Measurements from ENCODE around the gene ATP6V1G2.

ATP6V1G2 gene

DNA sequence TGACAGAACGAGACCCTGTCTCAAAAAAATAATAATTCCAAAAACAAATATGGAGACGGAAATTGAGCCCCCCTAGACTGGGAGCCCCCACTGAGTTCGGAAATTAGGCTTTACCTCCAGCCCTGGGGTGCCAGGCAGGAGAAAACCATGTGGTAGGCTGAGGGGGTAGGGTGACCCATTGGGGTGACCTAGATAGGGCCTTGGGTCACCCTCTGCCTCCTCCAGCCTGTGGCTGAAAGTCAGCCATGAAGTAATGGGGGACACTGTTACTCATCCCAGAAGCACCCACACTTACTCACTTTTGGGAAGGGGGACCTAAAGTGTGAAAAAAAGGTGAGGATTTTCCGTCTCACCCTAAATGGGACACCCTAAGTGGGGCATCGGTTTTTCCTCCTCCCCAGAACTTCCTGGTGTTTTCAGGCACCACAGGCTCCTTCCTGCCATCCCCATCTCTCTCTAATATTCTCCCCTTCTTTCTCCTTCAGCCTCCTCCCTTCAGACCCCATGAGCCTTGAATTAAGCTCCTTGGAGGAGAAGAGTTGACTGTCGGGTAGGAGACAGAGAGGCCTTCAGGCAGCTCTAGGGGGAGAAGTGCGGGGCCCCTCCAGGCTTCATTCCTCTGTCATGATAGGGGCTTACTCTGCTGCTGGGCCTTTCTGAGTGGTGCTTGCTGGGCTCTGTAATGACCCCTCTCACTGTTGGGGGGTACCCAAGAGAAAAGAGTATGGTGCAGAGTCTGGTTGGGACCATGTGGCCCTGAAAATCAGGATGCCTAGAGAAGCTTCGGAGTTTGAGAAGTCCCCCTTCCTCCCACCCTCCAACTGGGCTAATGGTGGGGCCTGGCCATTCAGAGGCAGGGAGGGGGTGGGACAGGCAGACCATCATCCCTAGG, 33.4 kb upstream of the ATP6V1G2 start:
- Mint-ChIP-seq H3K9me3 (no peaks in the 10 kb centered on the region), H3K27me3 (ENCODE audit: low read depth) (no peaks in the 10 kb centered on the region), H3K4me1 (ENCODE audit: low read depth) (peaks cover 47% of the 10 kb centered on the region), H3K27ac (peak overlapping the region; percentile 99), H3K4me3 (peak overlapping the region; percentile 100), H3K36me3 (ENCODE audit: low read depth) (peaks cover 72% of the 10 kb centered on the region)

DNA sequence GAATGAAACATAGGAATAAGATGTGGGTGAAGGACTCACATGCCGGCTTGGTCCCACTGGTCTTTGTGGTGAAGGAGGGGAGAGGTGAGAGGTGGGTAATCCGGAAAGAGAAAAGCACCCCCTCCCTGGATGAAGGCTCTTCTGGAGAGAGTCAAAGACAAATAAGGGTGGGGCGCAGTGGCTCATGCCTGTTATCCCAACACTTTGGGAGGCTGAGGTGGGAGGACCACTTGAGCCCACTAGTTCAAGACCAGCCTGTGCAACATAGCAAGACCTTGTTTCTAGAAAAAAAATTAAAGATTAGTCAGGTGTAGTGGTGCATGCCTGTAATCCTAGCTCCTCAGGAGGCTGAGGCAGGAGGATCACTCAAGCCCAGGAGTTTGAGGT, 32.7 kb upstream of the ATP6V1G2 start:
- no peaks in the 10 kb centered on the region for H3K27me3 Mint-ChIP-seq (ENCODE audit: low read depth)
- H3K4me3 Mint-ChIP-seq, result peak overlapping the region; percentile 100
- no peaks in the 10 kb centered on the region for H3K9me3 Mint-ChIP-seq
- peaks cover 72% of the 10 kb centered on the region for H3K36me3 Mint-ChIP-seq (ENCODE audit: low read depth)
- H3K27ac Mint-ChIP-seq, result peak overlapping the region; percentile 99
- peaks cover 54% of the 10 kb centered on the region for H3K4me1 Mint-ChIP-seq (ENCODE audit: low read depth)

DNA sequence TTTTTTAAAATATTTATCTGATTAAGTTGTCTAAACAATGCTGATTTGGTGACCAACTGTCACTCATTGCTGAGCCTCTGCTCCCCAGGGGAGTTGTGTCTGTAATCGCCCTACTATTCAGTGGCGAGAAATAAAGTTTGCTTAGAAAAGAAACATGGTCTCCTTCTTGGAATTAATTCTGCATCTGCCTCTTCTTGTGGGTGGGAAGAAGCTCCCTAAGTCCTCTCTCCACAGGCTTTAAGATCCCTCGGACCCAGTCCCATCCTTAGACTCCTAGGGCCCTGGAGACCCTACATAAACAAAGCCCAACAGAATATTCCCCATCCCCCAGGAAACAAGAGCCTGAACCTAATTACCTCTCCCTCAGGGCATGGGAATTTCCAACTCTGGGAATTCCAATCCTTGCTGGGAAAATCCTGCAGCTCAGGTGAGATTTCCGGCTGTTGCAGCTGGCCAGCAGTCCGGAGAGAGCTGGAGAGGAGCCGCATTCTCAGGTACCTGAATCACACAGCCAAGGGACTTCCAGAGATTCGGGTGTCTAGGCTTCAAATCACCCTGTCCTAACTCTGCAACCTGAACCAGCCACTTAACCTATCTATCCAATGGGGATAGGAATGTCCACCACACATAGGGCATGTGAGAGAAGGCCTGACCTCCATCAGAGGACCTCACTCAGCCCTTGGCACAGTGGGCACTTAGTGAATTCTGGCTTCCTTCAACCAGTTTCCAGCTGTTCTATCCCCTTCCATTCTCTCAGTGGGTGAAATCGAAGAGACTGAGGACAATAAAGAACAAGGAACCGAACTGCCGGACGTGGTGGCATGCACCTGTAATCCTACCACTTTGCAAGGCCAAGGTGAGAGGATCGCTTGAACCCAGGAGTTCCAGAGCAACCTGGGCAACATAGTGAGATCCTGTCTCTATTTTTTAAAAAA, 32.0 kb upstream of the ATP6V1G2 start:
- peak overlapping the region; percentile 99 for H3K27ac Mint-ChIP-seq
- H3K36me3 Mint-ChIP-seq (ENCODE audit: low read depth), result peaks cover 74% of the 10 kb centered on the region
- H3K4me3 Mint-ChIP-seq, result peak overlapping the region; percentile 100
- no peaks in the 10 kb centered on the region for H3K9me3 Mint-ChIP-seq
- H3K4me1 Mint-ChIP-seq (ENCODE audit: low read depth), result peaks cover 61% of the 10 kb centered on the region
- H3K27me3 Mint-ChIP-seq (ENCODE audit: low read depth), result no peaks in the 10 kb centered on the region

DNA sequence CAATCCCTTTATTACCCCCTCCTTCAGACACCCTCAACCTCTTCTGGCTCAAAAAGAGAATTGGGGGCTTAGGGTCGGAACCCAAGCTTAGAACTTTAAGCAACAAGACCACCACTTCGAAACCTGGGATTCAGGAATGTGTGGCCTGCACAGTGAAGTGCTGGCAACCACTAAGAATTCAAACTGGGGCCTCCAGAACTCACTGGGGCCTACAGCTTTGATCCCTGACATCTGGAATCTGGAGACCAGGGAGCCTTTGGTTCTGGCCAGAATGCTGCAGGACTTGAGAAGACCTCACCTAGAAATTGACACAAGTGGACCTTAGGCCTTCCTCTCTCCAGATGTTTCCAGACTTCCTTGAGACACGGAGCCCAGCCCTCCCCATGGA, 31.2 kb upstream of the ATP6V1G2 start:
- H3K4me1 Mint-ChIP-seq (ENCODE audit: low read depth), result peaks cover 63% of the 10 kb centered on the region
- H3K27me3 Mint-ChIP-seq (ENCODE audit: low read depth), result no peaks in the 10 kb centered on the region
- peaks cover 74% of the 10 kb centered on the region for H3K36me3 Mint-ChIP-seq (ENCODE audit: low read depth)
- peak overlapping the region; percentile 97 for H3K4me3 Mint-ChIP-seq
- no peaks in the 10 kb centered on the region for H3K9me3 Mint-ChIP-seq
- H3K27ac Mint-ChIP-seq, result peak overlapping the region; percentile 99

DNA sequence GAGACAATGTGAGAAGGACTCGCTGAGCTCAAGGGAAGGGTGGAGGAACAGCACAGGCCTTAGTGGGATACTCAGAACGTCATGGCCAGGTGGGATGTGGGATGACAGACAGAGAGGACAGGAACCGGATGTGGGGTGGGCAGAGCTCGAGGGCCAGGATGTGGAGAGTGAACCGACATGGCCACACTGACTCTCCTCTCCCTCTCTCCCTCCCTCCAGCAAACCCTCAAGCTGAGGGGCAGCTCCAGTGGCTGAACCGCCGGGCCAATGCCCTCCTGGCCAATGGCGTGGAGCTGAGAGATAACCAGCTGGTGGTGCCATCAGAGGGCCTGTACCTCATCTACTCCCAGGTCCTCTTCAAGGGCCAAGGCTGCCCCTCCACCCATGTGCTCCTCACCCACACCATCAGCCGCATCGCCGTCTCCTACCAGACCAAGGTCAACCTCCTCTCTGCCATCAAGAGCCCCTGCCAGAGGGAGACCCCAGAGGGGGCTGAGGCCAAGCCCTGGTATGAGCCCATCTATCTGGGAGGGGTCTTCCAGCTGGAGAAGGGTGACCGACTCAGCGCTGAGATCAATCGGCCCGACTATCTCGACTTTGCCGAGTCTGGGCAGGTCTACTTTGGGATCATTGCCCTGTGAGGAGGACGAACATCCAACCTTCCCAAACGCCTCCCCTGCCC, 30.6 kb upstream of the ATP6V1G2 start:
- Mint-ChIP-seq H3K36me3 (ENCODE audit: low read depth) (peaks cover 71% of the 10 kb centered on the region), H3K27ac (peak overlapping the region; percentile 99), H3K9me3 (no peaks in the 10 kb centered on the region), H3K4me3 (peak overlapping the region; percentile 97), H3K27me3 (ENCODE audit: low read depth) (no peaks in the 10 kb centered on the region), H3K4me1 (ENCODE audit: low read depth) (peaks cover 62% of the 10 kb centered on the region)

DNA sequence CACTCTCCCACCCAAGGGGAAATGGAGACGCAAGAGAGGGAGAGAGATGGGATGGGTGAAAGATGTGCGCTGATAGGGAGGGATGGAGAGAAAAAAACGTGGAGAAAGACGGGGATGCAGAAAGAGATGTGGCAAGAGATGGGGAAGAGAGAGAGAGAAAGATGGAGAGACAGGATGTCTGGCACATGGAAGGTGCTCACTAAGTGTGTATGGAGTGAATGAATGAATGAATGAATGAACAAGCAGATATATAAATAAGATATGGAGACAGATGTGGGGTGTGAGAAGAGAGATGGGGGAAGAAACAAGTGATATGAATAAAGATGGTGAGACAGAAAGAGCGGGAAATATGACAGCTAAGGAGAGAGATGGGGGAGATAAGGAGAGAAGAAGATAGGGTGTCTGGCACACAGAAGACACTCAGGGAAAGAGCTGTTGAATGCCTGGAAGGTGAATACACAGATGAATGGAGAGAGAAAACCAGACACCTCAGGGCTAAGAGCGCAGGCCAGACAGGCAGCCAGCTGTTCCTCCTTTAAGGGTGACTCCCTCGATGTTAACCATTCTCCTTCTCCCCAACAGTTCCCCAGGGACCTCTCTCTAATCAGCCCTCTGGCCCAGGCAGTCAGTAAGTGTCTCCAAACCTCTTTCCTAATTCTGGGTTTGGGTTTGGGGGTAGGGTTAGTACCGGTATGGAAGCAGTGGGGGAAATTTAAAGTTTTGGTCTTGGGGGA, 29.7 kb upstream of the ATP6V1G2 start:
- peaks cover 62% of the 10 kb centered on the region for H3K36me3 Mint-ChIP-seq (ENCODE audit: low read depth)
- peak overlapping the region; percentile 97 for H3K4me3 Mint-ChIP-seq
- no peaks in the 10 kb centered on the region for H3K9me3 Mint-ChIP-seq
- peak overlapping the region; percentile 99 for H3K27ac Mint-ChIP-seq
- peaks cover 67% of the 10 kb centered on the region for H3K4me1 Mint-ChIP-seq (ENCODE audit: low read depth)
- no peaks in the 10 kb centered on the region for H3K27me3 Mint-ChIP-seq (ENCODE audit: low read depth)

DNA sequence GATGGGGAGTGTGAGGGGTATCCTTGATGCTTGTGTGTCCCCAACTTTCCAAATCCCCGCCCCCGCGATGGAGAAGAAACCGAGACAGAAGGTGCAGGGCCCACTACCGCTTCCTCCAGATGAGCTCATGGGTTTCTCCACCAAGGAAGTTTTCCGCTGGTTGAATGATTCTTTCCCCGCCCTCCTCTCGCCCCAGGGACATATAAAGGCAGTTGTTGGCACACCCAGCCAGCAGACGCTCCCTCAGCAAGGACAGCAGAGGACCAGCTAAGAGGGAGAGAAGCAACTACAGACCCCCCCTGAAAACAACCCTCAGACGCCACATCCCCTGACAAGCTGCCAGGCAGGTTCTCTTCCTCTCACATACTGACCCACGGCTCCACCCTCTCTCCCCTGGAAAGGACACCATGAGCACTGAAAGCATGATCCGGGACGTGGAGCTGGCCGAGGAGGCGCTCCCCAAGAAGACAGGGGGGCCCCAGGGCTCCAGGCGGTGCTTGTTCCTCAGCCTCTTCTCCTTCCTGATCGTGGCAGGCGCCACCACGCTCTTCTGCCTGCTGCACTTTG, 29.0 kb upstream of the ATP6V1G2 start, which contains the start of gene TNF:
Gene TNF (plus strand): TSS at position 231 of the 567 bp plus-strand sequence. CDS start 177 bp downstream, at position 408.
- Mint-ChIP-seq H3K27me3 (ENCODE audit: low read depth) (no peaks in the 10 kb centered on the region), H3K27ac (peak within 1 kb of the TSS; percentile 99), H3K36me3 (ENCODE audit: low read depth) (peaks cover 55% of the 10 kb centered on the region), H3K9me3 (no peaks in the 10 kb centered on the region), H3K4me1 (ENCODE audit: low read depth) (peaks cover 70% of the 10 kb centered on the region), H3K4me3 (peak within 1 kb of the TSS; percentile 97)

DNA sequence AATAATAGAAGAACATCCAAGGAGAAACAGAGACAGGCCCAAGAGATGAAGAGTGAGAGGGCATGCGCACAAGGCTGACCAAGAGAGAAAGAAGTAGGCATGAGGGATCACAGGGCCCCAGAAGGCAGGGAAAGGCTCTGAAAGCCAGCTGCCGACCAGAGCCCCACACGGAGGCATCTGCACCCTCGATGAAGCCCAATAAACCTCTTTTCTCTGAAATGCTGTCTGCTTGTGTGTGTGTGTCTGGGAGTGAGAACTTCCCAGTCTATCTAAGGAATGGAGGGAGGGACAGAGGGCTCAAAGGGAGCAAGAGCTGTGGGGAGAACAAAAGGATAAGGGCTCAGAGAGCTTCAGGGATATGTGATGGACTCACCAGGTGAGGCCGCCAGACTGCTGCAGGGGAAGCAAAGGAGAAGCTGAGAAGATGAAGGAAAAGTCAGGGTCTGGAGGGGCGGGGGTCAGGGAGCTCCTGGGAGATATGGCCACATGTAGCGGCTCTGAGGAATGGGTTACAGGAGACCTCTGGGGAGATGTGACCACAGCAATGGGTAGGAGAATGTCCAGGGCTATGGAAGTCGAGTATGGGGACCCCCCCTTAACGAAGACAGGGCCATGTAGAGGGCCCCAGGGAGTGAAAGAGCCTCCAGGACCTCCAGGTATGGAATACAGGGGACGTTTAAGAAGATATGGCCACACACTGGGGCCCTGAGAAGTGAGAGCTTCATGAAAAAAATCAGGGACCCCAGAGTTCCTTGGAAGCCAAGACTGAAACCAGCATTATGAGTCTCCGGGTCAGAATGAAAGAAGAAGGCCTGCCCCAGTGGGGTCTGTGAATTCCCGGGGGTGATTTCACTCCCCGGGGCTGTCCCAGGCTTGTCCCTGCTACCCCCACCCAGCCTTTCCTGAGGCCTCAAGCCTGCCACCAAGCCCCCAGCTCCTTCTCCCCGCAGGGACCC, 28.0 kb upstream of the ATP6V1G2 start:
- no peaks in the 10 kb centered on the region for H3K9me3 Mint-ChIP-seq
- peaks cover 73% of the 10 kb centered on the region for H3K4me1 Mint-ChIP-seq (ENCODE audit: low read depth)
- peak overlapping the region; percentile 97 for H3K4me3 Mint-ChIP-seq
- H3K36me3 Mint-ChIP-seq (ENCODE audit: low read depth), result peaks cover 46% of the 10 kb centered on the region
- H3K27ac Mint-ChIP-seq, result peak overlapping the region; percentile 99
- peaks cover 1% of the 10 kb centered on the region for H3K27me3 Mint-ChIP-seq (ENCODE audit: low read depth)

DNA sequence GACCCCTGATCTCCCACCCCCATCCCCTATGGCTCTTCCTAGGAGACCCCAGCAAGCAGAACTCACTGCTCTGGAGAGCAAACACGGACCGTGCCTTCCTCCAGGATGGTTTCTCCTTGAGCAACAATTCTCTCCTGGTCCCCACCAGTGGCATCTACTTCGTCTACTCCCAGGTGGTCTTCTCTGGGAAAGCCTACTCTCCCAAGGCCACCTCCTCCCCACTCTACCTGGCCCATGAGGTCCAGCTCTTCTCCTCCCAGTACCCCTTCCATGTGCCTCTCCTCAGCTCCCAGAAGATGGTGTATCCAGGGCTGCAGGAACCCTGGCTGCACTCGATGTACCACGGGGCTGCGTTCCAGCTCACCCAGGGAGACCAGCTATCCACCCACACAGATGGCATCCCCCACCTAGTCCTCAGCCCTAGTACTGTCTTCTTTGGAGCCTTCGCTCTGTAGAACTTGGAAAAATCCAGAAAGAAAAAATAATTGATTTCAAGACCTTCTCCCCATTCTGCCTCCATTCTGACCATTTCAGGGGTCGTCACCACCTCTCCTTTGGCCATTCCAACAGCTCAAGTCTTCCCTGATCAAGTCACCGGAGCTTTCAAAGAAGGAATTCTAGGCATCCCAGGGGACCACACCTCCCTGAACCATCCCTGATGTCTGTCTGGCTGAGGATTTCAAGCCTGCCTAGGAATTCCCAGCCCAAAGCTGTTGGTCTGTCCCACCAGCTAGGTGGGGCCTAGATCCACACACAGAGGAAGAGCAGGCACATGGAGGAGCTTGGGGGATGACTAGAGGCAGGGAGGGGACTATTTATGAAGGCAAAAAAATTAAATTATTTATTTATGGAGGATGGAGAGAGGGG, 27.1 kb upstream of the ATP6V1G2 start:
- Mint-ChIP-seq H3K27ac (peak overlapping the region; percentile 99), H3K4me3 (peak overlapping the region; percentile 97), H3K4me1 (ENCODE audit: low read depth) (peaks cover 75% of the 10 kb centered on the region), H3K9me3 (no peaks in the 10 kb centered on the region), H3K27me3 (ENCODE audit: low read depth) (peaks cover 4% of the 10 kb centered on the region), H3K36me3 (ENCODE audit: low read depth) (peaks cover 37% of the 10 kb centered on the region)

DNA sequence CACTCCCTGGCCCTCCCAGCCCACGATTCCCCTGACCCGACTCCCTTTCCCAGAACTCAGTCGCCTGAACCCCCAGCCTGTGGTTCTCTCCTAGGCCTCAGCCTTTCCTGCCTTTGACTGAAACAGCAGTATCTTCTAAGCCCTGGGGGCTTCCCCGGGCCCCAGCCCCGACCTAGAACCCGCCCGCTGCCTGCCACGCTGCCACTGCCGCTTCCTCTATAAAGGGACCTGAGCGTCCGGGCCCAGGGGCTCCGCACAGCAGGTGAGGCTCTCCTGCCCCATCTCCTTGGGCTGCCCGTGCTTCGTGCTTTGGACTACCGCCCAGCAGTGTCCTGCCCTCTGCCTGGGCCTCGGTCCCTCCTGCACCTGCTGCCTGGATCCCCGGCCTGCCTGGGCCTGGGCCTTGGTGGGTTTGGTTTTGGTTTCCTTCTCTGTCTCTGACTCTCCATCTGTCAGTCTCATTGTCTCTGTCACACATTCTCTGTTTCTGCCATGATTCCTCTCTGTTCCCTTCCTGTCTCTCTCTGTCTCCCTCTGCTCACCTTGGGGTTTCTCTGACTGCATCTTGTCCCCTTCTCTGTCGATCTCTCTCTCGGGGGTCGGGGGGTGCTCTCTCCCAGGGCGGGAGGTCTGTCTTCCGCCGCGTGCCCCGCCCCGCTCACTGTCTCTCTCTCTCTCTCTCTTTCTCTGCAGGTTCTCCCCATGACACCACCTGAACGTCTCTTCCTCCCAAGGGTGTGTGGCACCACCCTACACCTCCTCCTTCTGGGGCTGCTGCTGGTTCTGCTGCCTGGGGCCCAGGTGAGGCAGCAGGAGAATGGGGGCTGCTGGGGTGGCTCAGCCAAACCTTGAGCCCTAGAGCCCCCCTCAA, 25.9 kb upstream of the ATP6V1G2 start, which contains the start of gene LTA:
Gene LTA (plus strand): TSS at position 249 of the 871 bp plus-strand sequence. CDS start 454 bp downstream, at position 703.
- Mint-ChIP-seq H3K4me3 (peak within 1 kb of the TSS; percentile 97), H3K27ac (peak within 1 kb of the TSS; percentile 99), H3K9me3 (no peaks in the 10 kb centered on the region), H3K4me1 (ENCODE audit: low read depth) (peaks cover 80% of the 10 kb centered on the region), H3K36me3 (ENCODE audit: low read depth) (peaks cover 29% of the 10 kb centered on the region), H3K27me3 (ENCODE audit: low read depth) (peaks cover 13% of the 10 kb centered on the region)

DNA sequence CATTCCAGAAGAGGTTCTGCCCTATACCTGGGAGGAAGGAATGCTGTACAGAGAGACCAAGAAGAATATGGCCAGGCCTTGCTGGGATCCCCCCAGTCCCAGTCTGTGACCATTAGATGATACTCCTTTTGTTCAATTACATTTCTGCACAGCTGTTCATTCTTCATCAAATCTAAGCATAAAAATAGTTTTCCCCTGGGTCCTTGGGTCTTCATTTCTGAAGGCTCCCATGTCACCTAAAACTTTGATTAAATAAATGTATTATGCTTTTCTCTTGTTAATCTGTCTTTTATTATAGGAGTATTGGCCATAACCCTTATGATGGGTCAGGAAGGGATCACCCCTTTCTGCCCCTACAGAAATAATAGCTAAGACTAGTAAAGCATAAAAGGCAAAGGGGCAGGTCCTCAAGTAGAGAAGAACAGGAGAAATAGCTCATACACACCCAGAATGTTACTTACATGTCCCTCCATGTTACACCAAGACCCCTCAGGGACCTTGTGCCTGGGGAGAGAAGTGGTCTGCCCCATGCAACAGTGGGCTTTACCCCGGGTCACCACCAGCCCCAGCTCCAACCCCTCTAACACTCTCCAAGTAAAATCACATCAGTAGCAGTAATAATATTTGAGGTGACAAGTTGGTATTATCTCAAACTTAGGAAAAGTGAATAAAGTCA, 23.6 kb upstream of the ATP6V1G2 start:
- Mint-ChIP-seq H3K4me3 (no peak overlapping the region), H3K27ac (no peak overlapping the region), H3K36me3 (ENCODE audit: low read depth) (peaks cover 12% of the 10 kb centered on the region), H3K9me3 (no peaks in the 10 kb centered on the region), H3K4me1 (ENCODE audit: low read depth) (peaks cover 63% of the 10 kb centered on the region), H3K27me3 (ENCODE audit: low read depth) (peaks cover 22% of the 10 kb centered on the region)

Measured in T-helper 1 cell treated with Interleukin-12 subunit alpha and Interleukin-12 subunit beta and Interleukin-4 antibody, amounts not matched to agents 30 μg/mL and 1 μg/mL, for 36 hours (primary cell).